Measurements from ENCODE around the gene NDRG4.

GRCh38 chr16:58454178-58454577 is 45.8 kb upstream of the NDRG4 start:
- no peak for TF ChIP-seq CTCF (IDR thresholded peaks at IDR 0.05)
- no peak for TF ChIP-seq POLR2A (IDR thresholded peaks at IDR 0.05)
